Fibroblast of lung (primary cell): ENCODE measurements around the gene HRNR.

Experiments
- CTCF ChIP-seq, 2 donors: IDR thresholded peaks in 1 of 2; conservative IDR thresholded peaks in 1 of 2; 1 replicate in 1 of 2; 2 replicates in 1 of 2; pipeline ENCODE4 v1.5.1; 2011 to 2012; ENCODE audit warnings: low read length in 2 of 2, control low read depth in 1 of 2, inconsistent platforms in 1 of 2, low read depth in 1 of 2, mild to moderate bottlenecking in 1 of 2
- EZH2 ChIP-seq: IDR thresholded peaks from 2 replicates; pipeline ENCODE4 v1.5.1; 2012; ENCODE audit warnings: low read length, control low read depth, mild to moderate bottlenecking; ENCODE audit errors: missing control alignments

GRCh38 chr1:152169366-152170025 is 54.5 kb downstream of the HRNR start:
- TF ChIP-seq CTCF (conservative IDR thresholded peaks at IDR 0.05 in 1 of 2, IDR thresholded peaks at IDR 0.05 in 1 of 2; ENCODE audit: low read depth in 1 of 2, low read length in 2 of 2) (no peak), EZH2 (no peak)
